ENCODE measurements around the gene ARMC10. TPM values are rescaled to one million over a fixed set of nuclear protein-coding genes. Genes with fewer than 3 reads are reported as not detected.

Gene ARMC10
- polyA plus RNA-seq, 1 donor from 2014 or later: 28.8 TPM

GRCh38 chr7:103075337-103075918 lies 488 bp downstream of the ARMC10 start:
- no peaks in the 10 kb centered on the region for H3K27me3 ChIP-seq (ENCODE audit: insufficient read depth, low read depth, low read length)
- H3K36me3 ChIP-seq (ENCODE audit: insufficient read depth, low read length): no peaks in the 10 kb centered on the region
- H2AFZ ChIP-seq (ENCODE audit: low read depth, low read length): peak overlapping the region; percentile 65
- TF ChIP-seq POLR2AphosphoS5 (IDR thresholded peaks at IDR 0.05) (peak; percentile 4), RAD21 (conservative IDR thresholded peaks at IDR 0.05) (no peak)
- no peaks in the 10 kb centered on the region for H3K9me2 ChIP-seq (ENCODE audit: insufficient read depth, low read length)
- no peaks in the 10 kb centered on the region for H4K20me1 ChIP-seq (ENCODE audit: insufficient read depth)
- peak overlapping the region; percentile 90 for H3K4me3 ChIP-seq (ENCODE audit: low read length)
- H3K4me2 ChIP-seq (ENCODE audit: low read length): peak overlapping the region; percentile 72
- no peaks in the 10 kb centered on the region for H3K9me3 ChIP-seq (ENCODE audit: low read length)
- peaks cover 14% of the 10 kb centered on the region for H3K79me2 ChIP-seq (replicated peaks; ENCODE audit: insufficient read depth, low read length)
- H3F3A ChIP-seq (ENCODE audit: insufficient read depth, low read length, poor library complexity, severe bottlenecking): no peaks in the 10 kb centered on the region
- peak overlapping the region; percentile 70 for H3K9ac ChIP-seq (ENCODE audit: low read length)
- peak overlapping the region; percentile 50 for H3K27ac ChIP-seq (ENCODE audit: low read length)

GRCh38 chr7:103076764-103077163 lies 1.8 kb downstream of the ARMC10 start:
- H3K9ac ChIP-seq (ENCODE audit: low read length): no peak overlapping the region
- peak overlapping the region; percentile 90 for H3K4me3 ChIP-seq (ENCODE audit: low read length)
- no peak overlapping the region for H2AFZ ChIP-seq (ENCODE audit: low read depth, low read length)
- peaks cover 14% of the 10 kb centered on the region for H3K79me2 ChIP-seq (replicated peaks; ENCODE audit: insufficient read depth, low read length)
- no peak overlapping the region for H3K27ac ChIP-seq (ENCODE audit: low read length)
- no peaks in the 10 kb centered on the region for H3F3A ChIP-seq (ENCODE audit: insufficient read depth, low read length, poor library complexity, severe bottlenecking)
- no peaks in the 10 kb centered on the region for H3K27me3 ChIP-seq (ENCODE audit: insufficient read depth, low read depth, low read length)
- no peak overlapping the region for H3K4me2 ChIP-seq (ENCODE audit: low read length)
- H4K20me1 ChIP-seq (ENCODE audit: insufficient read depth): no peaks in the 10 kb centered on the region
- TF ChIP-seq EP300 (conservative IDR thresholded peaks at IDR 0.05; ENCODE audit: poor library complexity, severe bottlenecking) (no peak), POLR2AphosphoS5 (IDR thresholded peaks at IDR 0.05) (no peak), RAD21 (conservative IDR thresholded peaks at IDR 0.05) (no peak), REST (IDR thresholded peaks at IDR 0.05; ENCODE audit: borderline replicate concordance) (no peak), EZH2 (IDR thresholded peaks at IDR 0.05; ENCODE audit: borderline replicate concordance, insufficient read depth, low read length, poor library complexity, severe bottlenecking) (no peak), TAF1 (IDR thresholded peaks at IDR 0.05; ENCODE audit: low read depth) (no peak), SMC3 (conservative IDR thresholded peaks at IDR 0.05; ENCODE audit: poor library complexity) (no peak), MXI1 (conservative IDR thresholded peaks at IDR 0.05; ENCODE audit: poor library complexity, severe bottlenecking) (no peak), CTCF (IDR thresholded peaks at IDR 0.05; ENCODE audit: poor library complexity, severe bottlenecking) (no peak)
- H3K9me3 ChIP-seq (ENCODE audit: low read length): no peaks in the 10 kb centered on the region
- H3K9me2 ChIP-seq (ENCODE audit: insufficient read depth, low read length): no peaks in the 10 kb centered on the region
- H3K36me3 ChIP-seq (ENCODE audit: insufficient read depth, low read length): no peaks in the 10 kb centered on the region
